ENCODE results near the gene PCSK1N.
A peak's percentile ranks its signal among the peaks of the same experiment; 100 is the strongest.

The PCSK1N gene

GRCh38 chrX:48813644-48814043 is 21.8 kb downstream of the PCSK1N start:
- DNase-seq (ENCODE audit: insufficient read length, low spot score) (no peak), FAIRE-seq (no peak)
- TF ChIP-seq POLR2AphosphoS5 (IDR thresholded peaks at IDR 0.05; ENCODE audit: low read depth, low read length), result no peak
- no peak for TF ChIP-seq PAX5 (IDR thresholded peaks at IDR 0.05; ENCODE audit: insufficient read depth, low read length, severe bottlenecking)
- no peak for TF ChIP-seq POLR2A (IDR thresholded peaks at IDR 0.05; ENCODE audit: low read depth, low read length)

GRCh38 chrX:48806081-48806480 is 29.3 kb downstream of the PCSK1N start:
- FAIRE-seq, result peak; percentile 9
- TF ChIP-seq PAX5 (IDR thresholded peaks at IDR 0.05; ENCODE audit: insufficient read depth, low read length, severe bottlenecking) (no peak), POLR2A (IDR thresholded peaks at IDR 0.05; ENCODE audit: low read depth, low read length) (no peak), POU2F2 (IDR thresholded peaks at IDR 0.05; ENCODE audit: low read depth, low read length) (no peak), POLR2AphosphoS5 (IDR thresholded peaks at IDR 0.05; ENCODE audit: low read depth, low read length) (no peak), TAF1 (IDR thresholded peaks at IDR 0.05; ENCODE audit: low read depth, low read length) (no peak), SPI1 (IDR thresholded peaks at IDR 0.05; ENCODE audit: low read depth, low read length) (no peak)
- no peak for DNase-seq (ENCODE audit: insufficient read length, low spot score)

- no peak for FAIRE-seq
- TF ChIP-seq POU2F2 (IDR thresholded peaks at IDR 0.05; ENCODE audit: low read depth, low read length), result no peak
- TF ChIP-seq TAF1 (IDR thresholded peaks at IDR 0.05; ENCODE audit: low read depth, low read length), result no peak
- no peak for TF ChIP-seq SPI1 (IDR thresholded peaks at IDR 0.05; ENCODE audit: low read depth, low read length)
- no peak for TF ChIP-seq POLR2AphosphoS5 (IDR thresholded peaks at IDR 0.05; ENCODE audit: low read depth, low read length)
- no peak for TF ChIP-seq POLR2A (IDR thresholded peaks at IDR 0.05; ENCODE audit: low read depth, low read length)
- no peak for TF ChIP-seq PAX5 (IDR thresholded peaks at IDR 0.05; ENCODE audit: insufficient read depth, low read length, severe bottlenecking)
- DNase-seq (ENCODE audit: insufficient read length, low spot score), result no peak
These were observed 32.6 kb downstream of the PCSK1N start for GRCh38 chrX:48802905-48803200.

- DNase-seq (ENCODE audit: insufficient read length, low spot score) (peak; percentile 49), FAIRE-seq (no peak)
- TF ChIP-seq SPI1 (IDR thresholded peaks at IDR 0.05; ENCODE audit: low read depth, low read length), result no peak
- TF ChIP-seq POLR2AphosphoS5 (IDR thresholded peaks at IDR 0.05; ENCODE audit: low read depth, low read length), result peak; percentile 51; the same call in 1 of the 2 replicates
- TF ChIP-seq POU2F2 (IDR thresholded peaks at IDR 0.05; ENCODE audit: low read depth, low read length), result no peak
- no peak; the same call in 1 of the 2 replicates for TF ChIP-seq TAF1 (IDR thresholded peaks at IDR 0.05; ENCODE audit: low read depth, low read length)
- peak; percentile 60 for TF ChIP-seq POLR2A (IDR thresholded peaks at IDR 0.05; ENCODE audit: low read depth, low read length)
- TF ChIP-seq PAX5 (IDR thresholded peaks at IDR 0.05; ENCODE audit: insufficient read depth, low read length, severe bottlenecking), result no peak
These were observed 33.1 kb downstream of the PCSK1N start for GRCh38 chrX:48802089-48802904.

- FAIRE-seq (peak; percentile 97), DNase-seq (ENCODE audit: insufficient read length, low spot score) (peak; percentile 79)
- TF ChIP-seq POU2F2 (IDR thresholded peaks at IDR 0.05; ENCODE audit: low read depth, low read length), result no peak
- no peak for TF ChIP-seq POLR2A (IDR thresholded peaks at IDR 0.05; ENCODE audit: low read depth, low read length)
- no peak for TF ChIP-seq TAF1 (IDR thresholded peaks at IDR 0.05; ENCODE audit: low read depth, low read length)
- TF ChIP-seq SPI1 (IDR thresholded peaks at IDR 0.05; ENCODE audit: low read depth, low read length), result no peak
- TF ChIP-seq POLR2AphosphoS5 (IDR thresholded peaks at IDR 0.05; ENCODE audit: low read depth, low read length), result 0 out of 2 replicates have a peak, but pooled peaks have one; percentile 26
- no peak for TF ChIP-seq PAX5 (IDR thresholded peaks at IDR 0.05; ENCODE audit: insufficient read depth, low read length, severe bottlenecking)
These were observed 33.9 kb downstream of the PCSK1N start, which contains the start of gene HDAC6 for GRCh38 chrX:48801280-48802088. TSS of gene HDAC6 (plus strand) at chrX:48802067. CDS start at chrX:48802693, 626 bp downstream.

GRCh38 chrX:48800574-48801279 is 34.7 kb downstream of the PCSK1N start:
- TF ChIP-seq POLR2A (IDR thresholded peaks at IDR 0.05; ENCODE audit: low read depth, low read length), result no peak
- no peak for TF ChIP-seq PAX5 (IDR thresholded peaks at IDR 0.05; ENCODE audit: insufficient read depth, low read length, severe bottlenecking)
- no peak for TF ChIP-seq POU2F2 (IDR thresholded peaks at IDR 0.05; ENCODE audit: low read depth, low read length)
- TF ChIP-seq SPI1 (IDR thresholded peaks at IDR 0.05; ENCODE audit: low read depth, low read length), result no peak
- TF ChIP-seq POLR2AphosphoS5 (IDR thresholded peaks at IDR 0.05; ENCODE audit: low read depth, low read length), result no peak
- no peak for TF ChIP-seq TAF1 (IDR thresholded peaks at IDR 0.05; ENCODE audit: low read depth, low read length)
- no peak for FAIRE-seq
- no peak for DNase-seq (ENCODE audit: insufficient read length, low spot score)

- DNase-seq (ENCODE audit: insufficient read length, low spot score) (no peak), FAIRE-seq (no peak)
- no peak for TF ChIP-seq POU2F2 (IDR thresholded peaks at IDR 0.05; ENCODE audit: low read depth, low read length)
- no peak for TF ChIP-seq POLR2A (IDR thresholded peaks at IDR 0.05; ENCODE audit: low read depth, low read length)
- TF ChIP-seq TAF1 (IDR thresholded peaks at IDR 0.05; ENCODE audit: low read depth, low read length), result no peak
- no peak for TF ChIP-seq PAX5 (IDR thresholded peaks at IDR 0.05; ENCODE audit: insufficient read depth, low read length, severe bottlenecking)
- no peak for TF ChIP-seq SPI1 (IDR thresholded peaks at IDR 0.05; ENCODE audit: low read depth, low read length)
- no peak for TF ChIP-seq POLR2AphosphoS5 (IDR thresholded peaks at IDR 0.05; ENCODE audit: low read depth, low read length)
These were observed 37.1 kb downstream of the PCSK1N start for GRCh38 chrX:48798318-48798717.

GRCh38 chrX:48794911-48795515 is 40.4 kb downstream of the PCSK1N start:
- no peak for FAIRE-seq
- DNase-seq (ENCODE audit: insufficient read length, low spot score), result no peak
- TF ChIP-seq SPI1 (IDR thresholded peaks at IDR 0.05; ENCODE audit: low read depth, low read length) (no peak), POLR2AphosphoS5 (IDR thresholded peaks at IDR 0.05; ENCODE audit: low read depth, low read length) (no peak), POLR2A (IDR thresholded peaks at IDR 0.05; ENCODE audit: low read depth, low read length) (no peak)

Measured in GM12891 (cell line).